DMS153 treated with DMSO at 0.1 percent for 48 hours (cell line): ENCODE data around the gene SLC25A13.
"Not testable (repeated sequence)": the region's sequence is repeated elsewhere in the genome, so short reads cannot be mapped to it uniquely, and the experiment has no call there.

Source experiments
- DNase-seq: peaks from one replicate; lab custom pipeline; 2025; ENCODE audit not compliant: unreplicated experiment; lab: John Stamatoyannopoulos, UW

SLC25A13 gene, protein sequence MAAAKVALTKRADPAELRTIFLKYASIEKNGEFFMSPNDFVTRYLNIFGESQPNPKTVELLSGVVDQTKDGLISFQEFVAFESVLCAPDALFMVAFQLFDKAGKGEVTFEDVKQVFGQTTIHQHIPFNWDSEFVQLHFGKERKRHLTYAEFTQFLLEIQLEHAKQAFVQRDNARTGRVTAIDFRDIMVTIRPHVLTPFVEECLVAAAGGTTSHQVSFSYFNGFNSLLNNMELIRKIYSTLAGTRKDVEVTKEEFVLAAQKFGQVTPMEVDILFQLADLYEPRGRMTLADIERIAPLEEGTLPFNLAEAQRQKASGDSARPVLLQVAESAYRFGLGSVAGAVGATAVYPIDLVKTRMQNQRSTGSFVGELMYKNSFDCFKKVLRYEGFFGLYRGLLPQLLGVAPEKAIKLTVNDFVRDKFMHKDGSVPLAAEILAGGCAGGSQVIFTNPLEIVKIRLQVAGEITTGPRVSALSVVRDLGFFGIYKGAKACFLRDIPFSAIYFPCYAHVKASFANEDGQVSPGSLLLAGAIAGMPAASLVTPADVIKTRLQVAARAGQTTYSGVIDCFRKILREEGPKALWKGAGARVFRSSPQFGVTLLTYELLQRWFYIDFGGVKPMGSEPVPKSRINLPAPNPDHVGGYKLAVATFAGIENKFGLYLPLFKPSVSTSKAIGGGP

DNA sequence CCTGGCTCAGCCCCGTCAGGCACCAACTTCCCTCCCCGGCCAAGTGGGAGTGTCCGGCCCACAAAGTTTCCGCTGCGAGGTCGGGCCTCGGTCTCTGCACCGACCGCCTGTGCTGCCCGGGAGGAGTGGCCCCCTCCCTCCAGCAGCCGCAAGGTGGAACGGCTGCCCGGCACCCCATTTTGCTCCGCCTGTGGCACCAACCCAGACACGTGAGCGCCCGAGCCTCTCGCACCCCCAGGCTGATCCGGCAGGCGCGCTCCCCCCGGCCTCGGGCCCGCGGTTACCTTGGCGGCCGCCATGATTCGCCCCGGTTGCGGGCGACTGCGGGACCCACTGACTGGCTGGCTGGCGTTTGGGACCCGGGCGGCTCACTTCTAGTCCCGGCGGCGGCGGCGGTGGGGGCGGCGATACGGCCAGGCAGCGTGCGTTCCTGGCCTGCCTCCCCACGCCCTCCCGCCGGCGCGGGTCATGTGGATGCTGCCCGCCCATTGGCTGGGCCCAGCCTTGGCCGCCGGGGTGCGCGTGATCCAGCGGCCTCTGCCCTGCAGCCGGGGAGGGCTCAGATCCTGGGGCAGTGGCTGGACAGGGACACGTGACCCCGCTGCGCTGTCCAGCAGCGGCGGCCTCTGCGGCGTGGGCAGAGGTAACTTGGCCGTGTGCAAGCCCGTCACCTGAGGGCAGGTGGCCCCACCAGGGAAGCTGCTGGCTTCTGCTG is at the start of gene SLC25A13:
Gene SLC25A13 (minus strand): TSS at position 441 of the 715 bp plus-strand sequence. CDS start 142 bp downstream, at position 299.
- peak; percentile 67 for DNase-seq

DNA sequence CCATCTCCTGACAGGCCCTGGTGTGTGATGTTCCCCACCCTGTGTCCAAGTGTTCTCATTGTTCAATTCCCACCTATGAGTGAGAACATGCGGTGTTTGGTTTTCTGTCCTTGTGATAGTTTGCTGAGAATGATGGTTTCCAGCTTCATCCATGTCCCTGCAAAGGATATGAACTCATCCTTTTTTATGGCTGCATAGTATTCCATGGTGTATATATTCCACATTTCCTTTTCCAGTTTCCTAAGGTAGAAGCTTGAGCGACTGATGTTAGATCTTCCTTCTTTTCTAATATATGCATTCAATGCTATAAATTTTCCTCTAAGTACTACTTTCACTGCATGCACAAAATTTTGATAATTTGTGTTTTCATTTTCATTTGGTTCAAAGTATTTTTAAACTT is 44.0 kb upstream of the SLC25A13 start:
- not testable (repeated sequence) for DNase-seq

DNA sequence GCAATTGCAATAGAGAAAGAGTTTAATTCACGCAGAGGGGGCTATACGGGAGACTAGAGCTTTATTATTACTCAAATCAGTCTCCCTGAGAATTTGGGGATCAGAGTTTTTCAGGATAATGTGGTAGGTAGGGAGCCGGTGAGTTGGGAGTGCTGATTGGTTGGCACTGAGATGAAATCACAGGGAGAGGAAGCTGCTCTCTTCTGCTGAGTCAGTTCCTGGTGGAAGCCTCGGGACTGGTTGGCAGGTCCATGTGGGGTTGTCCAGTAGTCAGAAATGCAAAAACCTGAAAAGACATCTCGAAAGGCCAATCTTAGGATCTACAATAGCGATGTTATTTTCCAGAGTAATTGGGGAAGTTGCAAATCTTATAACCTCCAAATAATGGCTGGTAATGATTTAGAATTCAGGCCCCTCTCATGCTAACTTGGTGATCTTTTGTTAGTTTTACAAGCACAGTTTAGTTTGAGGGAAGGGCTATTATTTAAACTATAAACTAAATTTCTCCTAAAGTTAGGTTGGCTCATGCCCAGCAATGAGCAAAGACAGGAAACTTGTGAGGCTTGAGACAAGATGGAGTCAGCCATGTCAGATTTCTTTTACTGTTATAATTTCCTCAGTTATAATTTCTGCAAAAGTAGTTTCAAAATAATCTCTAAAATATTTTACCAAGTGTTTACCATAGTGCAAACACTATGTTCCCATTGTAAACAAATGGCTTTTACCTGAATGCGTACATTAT is 39.4 kb upstream of the SLC25A13 start:
- DNase-seq: no peak

DNA sequence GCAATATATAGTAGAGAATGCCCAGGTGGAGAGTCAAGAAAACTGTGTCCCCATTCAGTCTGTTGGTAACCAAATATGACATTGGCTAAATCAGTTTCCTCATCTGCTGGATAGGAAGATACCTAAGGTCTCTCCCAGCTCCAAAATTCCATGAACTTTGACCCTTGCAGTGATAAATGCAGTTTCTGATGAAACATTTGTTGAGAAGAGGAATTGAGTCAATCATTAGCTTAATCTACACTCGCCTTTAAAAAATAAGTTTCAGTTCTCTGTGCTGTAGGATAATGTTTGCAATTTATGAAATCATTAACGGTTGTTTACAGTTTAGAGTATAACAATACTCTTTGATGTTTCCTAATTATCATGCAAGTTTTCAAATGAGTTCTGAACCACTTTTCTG is 38.0 kb upstream of the SLC25A13 start:
- no peak for DNase-seq

DNA sequence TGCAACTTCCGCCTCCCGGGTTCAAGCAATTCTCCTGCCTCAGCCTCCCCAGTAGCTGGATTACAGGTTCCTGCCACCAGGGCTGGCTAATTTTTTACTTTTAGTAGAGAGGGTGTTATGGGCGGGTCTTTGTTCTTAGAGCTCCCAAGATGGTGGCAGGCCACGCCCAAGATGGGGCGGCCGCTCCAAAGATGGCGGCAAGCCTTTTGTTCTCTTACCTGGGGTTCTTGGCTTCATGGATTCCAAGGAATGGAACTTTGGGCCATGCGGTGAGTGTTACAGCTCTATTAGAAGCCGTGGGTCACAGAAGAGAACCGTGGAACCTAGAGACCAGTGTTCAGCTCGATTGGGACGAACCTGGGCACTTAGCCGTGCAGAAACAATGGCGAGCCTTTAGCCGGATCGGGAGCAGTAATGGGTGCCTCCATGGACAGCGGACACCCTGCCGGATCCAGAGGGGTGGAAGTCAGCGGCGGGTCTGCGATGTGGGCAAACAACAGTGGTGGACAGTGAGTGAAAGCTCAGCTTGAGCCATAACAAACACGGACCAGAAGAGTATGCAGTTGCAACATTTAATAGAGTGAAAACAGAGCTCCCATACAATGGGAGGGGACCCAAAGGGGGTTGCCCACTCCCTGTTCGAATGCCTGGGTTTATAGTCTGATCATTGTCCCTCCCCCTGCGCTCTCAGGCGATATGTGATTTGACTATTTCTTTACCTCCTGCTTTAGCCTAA is 36.5 kb upstream of the SLC25A13 start:
- DNase-seq: not testable (repeated sequence)

DNA sequence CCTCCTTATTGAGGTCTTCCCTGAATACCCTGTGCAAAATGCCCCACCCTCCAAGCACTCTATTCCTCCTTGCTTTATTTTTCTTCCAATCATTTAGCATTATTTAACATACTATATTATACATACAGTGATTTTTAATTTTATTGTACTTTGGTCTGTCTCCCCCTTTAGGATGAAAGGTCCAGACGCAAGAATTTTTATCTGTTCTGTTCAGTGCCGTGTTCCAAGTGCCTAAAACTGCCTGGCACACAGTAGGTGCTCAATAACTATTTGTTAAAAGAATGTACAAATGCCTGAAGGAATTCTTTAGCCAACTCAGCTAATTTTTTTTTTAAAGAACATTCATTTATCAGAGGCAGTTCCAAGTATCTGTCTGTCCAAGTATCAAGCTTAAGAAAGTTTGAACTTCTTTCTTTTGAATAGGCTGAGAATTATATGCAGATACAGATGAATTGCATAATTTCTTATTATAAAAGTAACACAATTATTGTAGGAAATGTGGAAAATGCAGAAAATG is 34.1 kb upstream of the SLC25A13 start:
- no peak for DNase-seq

DNA sequence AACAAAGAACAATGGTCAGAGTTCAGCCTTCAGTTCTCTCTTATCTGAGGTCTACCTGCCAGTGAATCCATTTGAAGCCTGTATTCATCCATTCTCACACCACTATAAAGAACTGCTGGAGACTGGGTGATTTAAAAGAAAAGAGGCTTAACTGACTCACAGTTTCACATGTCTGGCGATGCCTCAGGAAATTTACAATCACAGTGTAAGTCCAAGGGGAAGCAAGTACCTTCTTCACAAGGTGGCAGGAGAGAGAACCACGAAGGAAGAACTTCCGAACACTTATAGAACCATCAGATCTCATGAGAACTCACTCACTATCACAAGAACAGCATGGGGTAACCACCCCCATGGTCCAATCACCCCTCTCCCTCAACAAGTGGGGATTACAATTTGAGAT is 33.0 kb upstream of the SLC25A13 start:
- DNase-seq: no peak

DNA sequence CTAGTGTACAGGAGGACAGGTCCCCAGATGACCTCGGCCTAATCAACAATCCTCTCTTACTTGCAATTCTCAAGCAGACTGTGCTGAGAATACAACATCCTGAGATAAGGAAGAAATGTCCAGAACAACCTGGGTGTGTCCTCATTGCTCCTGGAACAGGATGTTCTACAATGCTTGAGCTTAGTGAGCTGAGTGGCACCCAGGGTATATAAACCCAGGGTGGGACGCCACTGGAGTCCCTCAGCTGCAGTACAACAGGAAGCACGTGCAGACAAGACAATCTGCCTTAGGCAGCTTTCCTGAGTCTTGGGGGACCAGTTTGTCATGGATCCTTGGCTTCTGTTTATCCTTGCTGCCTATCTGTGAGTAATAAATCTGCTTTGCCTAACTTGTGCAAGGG is 27.7 kb upstream of the SLC25A13 start:
- DNase-seq: no peak

DNA sequence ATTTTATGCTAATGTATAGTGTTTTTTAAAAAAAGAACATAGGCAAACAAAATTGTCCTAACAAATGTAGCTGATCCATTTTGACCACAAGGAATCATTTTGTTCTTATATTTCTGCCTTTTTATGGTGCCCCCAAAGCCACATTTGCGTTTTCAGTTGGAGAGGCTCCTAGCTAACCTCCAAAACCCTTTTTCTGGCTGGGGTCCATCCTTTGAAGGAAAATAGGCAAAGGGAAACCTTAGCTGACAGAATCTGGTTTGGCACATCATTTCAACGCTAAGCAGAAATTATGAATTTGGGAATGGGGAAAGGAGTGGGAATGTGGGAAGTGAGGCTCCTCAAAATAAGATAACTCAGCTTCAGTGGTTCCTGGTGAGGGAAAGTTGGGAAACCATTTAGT is 25.6 kb upstream of the SLC25A13 start:
- DNase-seq: no peak

DNA sequence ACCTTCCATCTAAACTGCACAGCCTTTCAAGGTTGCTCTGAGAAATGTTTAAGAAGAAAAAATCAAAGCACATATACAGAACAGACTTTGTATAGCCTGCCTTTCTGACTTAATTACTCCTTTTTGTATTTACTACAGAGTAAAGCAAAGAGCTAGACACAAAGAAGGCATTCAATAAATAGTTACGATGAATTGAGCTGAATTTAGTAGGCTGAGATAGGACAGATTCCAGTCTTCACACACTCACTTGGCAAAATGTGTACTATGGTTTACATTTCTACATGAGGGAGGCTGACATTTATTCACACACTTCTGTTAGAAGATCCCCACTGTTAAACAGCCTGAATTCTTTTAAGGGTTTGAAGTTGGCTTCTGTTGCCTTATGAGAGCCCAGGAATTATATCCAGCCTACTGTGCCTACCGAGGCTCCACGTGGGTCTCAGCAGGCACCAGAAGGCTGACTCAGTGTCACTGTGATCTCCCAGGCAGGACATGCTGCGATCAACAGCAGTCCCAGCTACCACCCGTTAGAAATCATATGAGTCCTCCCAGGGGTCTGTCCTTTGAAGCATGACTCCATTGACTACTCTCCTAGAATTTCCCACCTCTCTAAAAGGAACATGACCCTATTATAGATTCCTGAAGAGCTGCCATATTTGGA is 24.5 kb upstream of the SLC25A13 start:
- no peak for DNase-seq

DNA sequence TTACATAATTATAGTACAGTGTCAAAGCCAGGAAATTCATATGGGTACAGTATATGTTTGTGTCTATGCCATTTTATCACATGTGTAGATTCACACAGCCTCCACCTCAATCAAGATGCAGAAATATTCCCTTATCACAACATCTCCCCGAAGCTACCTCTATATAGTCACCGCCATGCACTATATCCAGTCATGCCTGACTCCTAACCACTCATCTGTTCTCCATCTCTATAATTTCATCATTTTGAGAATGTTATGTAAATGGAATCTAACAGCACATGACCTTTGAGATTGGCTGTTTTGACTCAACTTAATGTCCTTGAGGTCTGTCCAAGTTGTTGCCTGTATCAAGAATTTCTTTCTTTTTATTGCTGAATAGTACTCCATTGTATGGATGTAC is 22.3 kb upstream of the SLC25A13 start:
- no peak for DNase-seq

DNA sequence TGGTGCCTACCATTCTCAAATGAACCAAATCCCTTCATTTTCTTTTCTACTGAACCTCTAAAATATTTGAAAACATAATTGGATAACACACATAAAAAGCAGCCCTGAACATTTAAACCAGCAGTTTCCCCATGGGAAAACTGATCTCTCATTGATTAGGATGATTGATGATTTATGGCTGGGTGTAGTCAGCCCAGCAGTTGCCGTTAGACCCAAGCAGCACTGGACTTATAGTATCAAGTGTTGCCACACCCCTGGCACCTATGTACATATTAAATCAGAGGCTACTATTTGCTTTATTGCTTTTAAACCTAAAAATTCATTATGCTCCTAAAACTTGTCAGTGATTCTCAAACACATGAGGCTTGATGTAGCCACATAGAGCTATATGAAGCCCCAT is 20.2 kb upstream of the SLC25A13 start:
- DNase-seq: no peak

DNA sequence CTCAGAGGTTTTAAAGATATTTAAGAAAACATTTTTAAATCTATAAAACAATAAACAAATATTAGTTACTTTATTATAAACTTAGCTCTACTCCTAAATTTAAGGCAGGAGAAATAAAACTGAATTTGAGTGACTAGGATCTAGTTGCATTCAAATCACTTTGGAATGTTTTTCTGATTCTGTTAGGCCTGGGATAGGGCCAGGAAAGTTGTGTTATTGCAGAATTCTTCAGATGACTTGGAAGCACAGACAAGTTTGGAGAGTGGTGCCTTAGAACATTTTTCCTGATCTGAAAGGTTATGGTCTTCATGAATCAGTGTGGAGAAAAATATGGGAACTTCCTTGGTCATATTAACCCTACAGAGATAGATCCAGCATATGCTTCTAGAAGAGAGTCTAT is 15.6 kb upstream of the SLC25A13 start:
- no peak for DNase-seq

DNA sequence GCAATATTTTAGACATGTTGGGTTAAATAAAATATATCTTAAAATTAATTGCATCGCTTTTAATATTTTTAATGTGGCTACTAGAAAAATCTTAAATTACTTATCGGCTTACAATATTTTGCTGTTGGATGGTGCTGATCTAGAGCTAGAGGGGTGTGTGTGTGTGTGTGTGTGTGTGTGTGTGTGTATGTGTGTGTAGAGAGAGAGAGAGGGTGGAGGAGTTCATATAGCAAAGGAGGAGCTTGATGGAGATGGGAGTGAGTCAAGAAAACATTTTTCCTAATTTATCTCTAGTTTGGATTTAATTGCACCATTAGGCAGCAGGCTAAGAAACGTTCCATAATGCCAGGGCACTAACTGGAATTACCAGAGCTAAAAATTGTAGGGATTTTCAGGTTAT is 10.4 kb upstream of the SLC25A13 start:
- no peak for DNase-seq

DNA sequence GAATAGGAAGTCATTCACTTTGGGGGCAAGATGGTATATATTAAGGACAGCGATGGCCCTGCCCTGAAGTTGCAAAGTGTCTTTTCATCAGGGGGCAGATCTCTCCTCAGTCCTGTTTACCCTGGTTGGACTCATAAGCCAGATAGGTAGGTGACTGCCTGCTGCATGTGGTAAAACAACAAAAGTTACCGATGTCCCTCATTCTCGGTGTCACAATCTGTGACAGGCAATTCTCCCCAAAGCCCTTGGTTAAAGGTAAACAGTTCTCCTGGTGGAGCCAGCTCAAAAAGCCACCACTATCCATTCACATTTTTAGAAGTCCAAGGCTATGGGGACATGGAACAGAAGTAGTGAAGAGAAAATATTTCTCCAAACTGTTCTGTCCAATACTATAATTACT is 9.9 kb upstream of the SLC25A13 start:
- DNase-seq: no peak

DNA sequence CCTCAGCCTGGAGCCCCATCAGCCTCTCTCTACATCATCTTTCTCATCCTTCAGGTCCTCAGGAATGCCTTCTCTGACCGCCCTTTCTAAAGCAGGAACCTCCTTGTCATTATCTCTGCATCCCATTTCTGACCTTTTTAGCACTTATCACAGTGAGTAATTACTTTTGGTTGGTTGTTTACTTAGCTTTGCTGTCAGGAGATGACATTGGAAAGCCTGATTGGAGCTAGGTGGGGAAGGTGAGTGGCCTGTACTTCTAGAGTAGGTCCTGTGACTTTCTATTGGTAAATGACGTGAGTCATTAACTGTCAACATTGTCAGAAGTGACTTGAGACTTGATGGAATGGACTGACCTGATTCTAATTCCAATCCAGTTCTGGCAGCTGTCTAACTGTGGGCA is 9.3 kb upstream of the SLC25A13 start:
- no peak for DNase-seq

DNA sequence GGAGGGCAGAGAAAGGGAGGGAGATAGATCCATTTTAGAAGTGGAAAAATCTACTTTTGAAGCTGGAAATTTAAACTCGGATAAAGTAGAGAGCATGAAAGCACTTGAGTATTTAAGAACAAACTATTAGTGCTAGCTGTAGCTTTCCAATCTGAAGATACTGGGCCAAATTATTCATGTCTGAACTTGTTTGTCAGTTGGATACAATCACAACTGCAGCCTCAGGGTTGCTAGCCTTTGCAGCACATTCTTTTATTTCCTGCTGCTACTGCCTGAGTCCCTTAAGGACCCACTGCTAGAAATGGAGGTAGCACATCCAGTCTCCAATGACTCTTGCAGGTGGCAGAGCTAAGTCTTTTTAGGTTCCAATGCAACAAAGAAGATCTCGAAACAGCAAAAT is 8.3 kb upstream of the SLC25A13 start:
- peak; percentile 44 for DNase-seq

DNA sequence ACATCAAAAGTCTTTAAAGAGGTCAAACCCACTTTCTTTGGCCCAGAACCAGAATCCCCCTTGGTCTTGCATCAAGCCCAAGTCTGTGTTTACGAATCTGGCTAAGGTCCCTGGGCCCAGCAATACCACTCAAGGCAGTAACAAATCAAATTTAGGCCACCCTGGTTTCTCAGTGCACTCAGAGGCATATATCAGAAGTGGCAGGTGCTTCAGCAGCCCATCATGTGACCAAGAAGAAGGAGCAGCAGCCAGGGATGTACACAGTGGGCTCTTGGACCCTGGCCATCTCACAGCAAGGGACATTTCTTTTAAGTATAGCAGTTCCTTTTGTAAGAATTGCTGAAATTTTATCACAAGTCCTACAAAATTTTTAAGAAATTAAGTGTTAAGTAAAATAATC is 7.3 kb upstream of the SLC25A13 start:
- DNase-seq: no peak

DNA sequence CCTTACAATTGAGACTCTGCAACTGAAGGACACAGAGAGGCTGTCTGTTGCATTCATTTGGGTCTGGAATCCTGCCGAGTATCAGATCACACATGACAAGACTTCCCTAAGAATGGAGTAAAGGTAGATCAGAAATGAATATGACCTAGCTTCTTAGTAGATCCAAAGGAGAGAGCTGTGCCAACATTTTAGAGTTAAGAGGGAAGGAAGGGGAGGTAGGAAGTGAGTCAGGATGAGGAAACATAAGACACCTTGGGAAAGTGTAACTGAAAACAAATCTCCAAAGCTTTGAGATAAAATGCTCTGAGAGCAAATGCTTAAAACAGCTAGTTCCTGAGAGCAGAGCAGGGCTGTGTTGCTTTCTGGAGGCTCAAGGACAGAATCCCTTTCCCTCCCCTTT is 6.1 kb upstream of the SLC25A13 start:
- no peak for DNase-seq

DNA sequence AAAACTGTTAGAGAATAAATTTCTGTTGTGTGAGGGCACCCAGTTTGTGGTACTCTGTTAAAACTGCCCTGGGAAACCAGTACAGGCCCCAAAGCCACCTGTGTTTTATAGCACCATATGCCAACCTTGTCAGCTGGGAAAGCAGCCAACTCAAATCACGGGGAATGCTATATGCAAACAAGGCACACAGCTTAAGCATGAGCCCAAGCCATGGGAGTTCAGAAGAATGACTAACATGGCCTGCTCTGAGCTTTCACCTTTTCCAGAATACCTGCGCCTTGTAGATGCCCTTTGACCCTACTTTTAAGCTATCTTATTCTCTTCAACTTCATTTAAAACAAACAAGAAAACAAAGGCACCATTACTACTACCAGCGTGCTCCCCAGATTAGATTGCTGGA is 5.5 kb upstream of the SLC25A13 start:
- peak; percentile 53 for DNase-seq
